ENCODE measurements around the gene GALNT2. TPM values are rescaled to one million over a fixed set of nuclear protein-coding genes. Genes with fewer than 3 reads are reported as not detected.

The GALNT2 gene
- total and polyA plus RNA-seq, 9 of the 15 experiments (the other 6 are each of a cell fraction or from before 2014, with no cell fraction given), result 1.6 to 106 (median 51.9) TPM

DNA sequence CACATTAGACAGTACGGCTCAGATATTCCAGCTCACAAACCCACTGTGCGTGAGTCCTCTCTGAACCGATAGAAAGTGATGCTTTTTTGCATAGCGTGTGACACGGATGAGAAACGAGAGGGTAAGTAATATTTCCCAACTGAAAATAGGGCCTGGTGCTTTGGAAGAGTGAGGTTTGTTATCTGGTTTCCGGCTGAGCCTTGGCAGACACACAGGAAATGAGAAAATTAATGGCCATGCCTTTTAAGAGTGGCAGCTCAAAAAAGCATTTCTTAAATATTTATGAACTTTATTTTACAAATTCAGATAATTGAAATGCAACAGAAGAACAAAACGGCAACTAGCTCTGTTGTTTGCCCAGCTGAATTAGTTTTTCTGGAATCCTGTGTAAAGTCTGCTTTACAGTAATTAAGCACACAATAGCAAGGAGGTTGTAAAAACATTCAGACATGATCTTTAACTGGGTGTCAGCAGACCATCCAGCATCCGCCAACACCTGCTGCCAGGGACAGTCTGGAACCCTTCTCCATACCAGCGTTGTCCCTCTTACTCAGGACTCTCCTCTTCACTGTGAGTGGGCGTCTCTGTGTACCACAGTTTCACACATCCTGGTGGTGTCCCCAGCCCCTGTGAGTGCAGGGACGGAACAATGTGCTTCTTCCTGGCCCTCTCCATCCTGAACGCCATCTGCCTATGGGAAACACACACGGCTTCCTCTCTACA is 203.7 kb downstream of the GALNT2 start (continued):
- no peak for TF ChIP-seq MGA (IDR thresholded peaks at IDR 0.05)
- TF ChIP-seq ARNT (IDR thresholded peaks at IDR 0.05), result no peak
- peak; percentile 11; the same call in 1 of the 2 replicates for TF ChIP-seq PKNOX1 (IDR thresholded peaks at IDR 0.05)
- peak; percentile 9; the same call in 1 of the 2 replicates for TF ChIP-seq ZNF311 (CRISPR knock-in tag; IDR thresholded peaks at IDR 0.05)
- TF ChIP-seq ETV1 (tag; conservative IDR thresholded peaks at IDR 0.05; ENCODE audit: low read depth), result peak; percentile 53
- TF ChIP-seq ZBTB7A (IDR thresholded peaks at IDR 0.05; ENCODE audit: borderline replicate concordance, control insufficient read depth, low read depth, low read length), result no peak
- 0 out of 2 replicates have a peak, but pooled peaks have one; percentile 28 for TF ChIP-seq SMAD4 (CRISPR knock-in tag; conservative IDR thresholded peaks at IDR 0.05)
- peak in 1 of 2 experiments; percentile 57; a peak in 2 of 4 replicates for TF ChIP-seq MAZ (CRISPR knock-in tag; conservative IDR thresholded peaks at IDR 0.05 in 1 of 2, IDR thresholded peaks at IDR 0.05 in 1 of 2)
- TF ChIP-seq ZNF584 (CRISPR knock-in tag; IDR thresholded peaks at IDR 0.05; ENCODE audit: low read depth), result 0 out of 2 replicates have a peak, but pooled peaks have one; percentile 28
- TF ChIP-seq NR2C2 (CRISPR knock-in tag; IDR thresholded peaks at IDR 0.05), result no peak
- TF ChIP-seq NR2C2 (tag; IDR thresholded peaks at IDR 0.05), result peak; percentile 37; the same call in 1 of the 2 replicates
- no peak for TF ChIP-seq FOXA3 (CRISPR knock-in tag; conservative IDR thresholded peaks at IDR 0.05 in 1 of 2, IDR thresholded peaks at IDR 0.05 in 1 of 2)
- TF ChIP-seq SMAD2 (IDR thresholded peaks at IDR 0.05; ENCODE audit: low read depth, low read length), result no peak

Data from K562 (cell line).